Activated T-cell treated with anti-CD3 and anti-CD28 coated beads, Interleukin-2, amount 50 U/mL, for 48 hours (primary cell): ENCODE data around the gene MRPL18.
"Not testable (repeated sequence)": the region's sequence is repeated elsewhere in the genome, so short reads cannot be mapped to it uniquely, and the experiment has no call there.

Experiments
- DNase-seq, 2 experiments: peaks; one replicate each; pipeline ENCODE4 v3.0.0-alpha.2; 2020

The MRPL18 gene

GRCh38 chr6:159777240-159777904 is 12.9 kb upstream of the MRPL18 start:
- no peak for DNase-seq

- no peak for DNase-seq
Observed at GRCh38 chr6:159778131-159778530, 12.1 kb upstream of the MRPL18 start.

- no peak for DNase-seq
Observed at GRCh38 chr6:159778542-159779103, 11.6 kb upstream of the MRPL18 start.

GRCh38 chr6:159788276-159788675 is 2.0 kb upstream of the MRPL18 start:
- DNase-seq: peak in 1 of 2 experiments; percentile 34

- DNase-seq: peak; percentile 34 to 49
Observed at GRCh38 chr6:159788753-159789376, 1.4 kb upstream of the MRPL18 start.

- DNase-seq: peak; percentile 99
Observed at GRCh38 chr6:159789377-159790148, 704 bp upstream of the MRPL18 start, which contains the start of gene TCP1. Gene TCP1 (minus strand): TSS chr6:159789602. CDS start chr6:159789468, 134 bp downstream.

GRCh38 chr6:159790956-159791598 is 810 bp downstream of the MRPL18 start:
- peak; percentile 32 to 37 for DNase-seq

GRCh38 chr6:159794976-159795375 is 4.7 kb downstream of the MRPL18 start:
- not testable (repeated sequence) for DNase-seq

GRCh38 chr6:159797554-159797953 is 7.3 kb downstream of the MRPL18 start:
- no peak for DNase-seq

- no peak for DNase-seq
Observed at GRCh38 chr6:159800141-159800865, 10.0 kb downstream of the MRPL18 start, which contains the start of gene PNLDC1. Gene PNLDC1 (plus strand): TSS chr6:159800276. CDS start chr6:159800308, 32 bp downstream.

GRCh38 chr6:159801935-159802334 is 11.7 kb downstream of the MRPL18 start:
- DNase-seq: no peak

- DNase-seq: no peak
Observed at GRCh38 chr6:159804504-159804903, 14.2 kb downstream of the MRPL18 start.

GRCh38 chr6:159805440-159806020 is 15.3 kb downstream of the MRPL18 start:
- DNase-seq: no peak

- DNase-seq: no peak
Observed at GRCh38 chr6:159806021-159806458, 15.8 kb downstream of the MRPL18 start.

- no peak for DNase-seq
Observed at GRCh38 chr6:159807150-159807858, 17.0 kb downstream of the MRPL18 start.

- DNase-seq: no peak
Observed at GRCh38 chr6:159808647-159809046, 18.4 kb downstream of the MRPL18 start.

GRCh38 chr6:159809149-159809548 is 18.9 kb downstream of the MRPL18 start:
- DNase-seq: no peak

- no peak for DNase-seq
Observed at GRCh38 chr6:159813781-159814180, 23.5 kb downstream of the MRPL18 start.

- DNase-seq: no peak
Observed at GRCh38 chr6:159815410-159815809, 25.1 kb downstream of the MRPL18 start.

- DNase-seq: not testable (repeated sequence)
Observed at GRCh38 chr6:159816775-159817174, 26.5 kb downstream of the MRPL18 start.
